SHP77 (cell line): ENCODE results near the gene INPP4B.

Experiments
- DNase-seq, 2 experiments: peaks; one replicate each; lab custom pipeline; 2025; lab: John Stamatoyannopoulos, UW

The INPP4B gene

DNA sequence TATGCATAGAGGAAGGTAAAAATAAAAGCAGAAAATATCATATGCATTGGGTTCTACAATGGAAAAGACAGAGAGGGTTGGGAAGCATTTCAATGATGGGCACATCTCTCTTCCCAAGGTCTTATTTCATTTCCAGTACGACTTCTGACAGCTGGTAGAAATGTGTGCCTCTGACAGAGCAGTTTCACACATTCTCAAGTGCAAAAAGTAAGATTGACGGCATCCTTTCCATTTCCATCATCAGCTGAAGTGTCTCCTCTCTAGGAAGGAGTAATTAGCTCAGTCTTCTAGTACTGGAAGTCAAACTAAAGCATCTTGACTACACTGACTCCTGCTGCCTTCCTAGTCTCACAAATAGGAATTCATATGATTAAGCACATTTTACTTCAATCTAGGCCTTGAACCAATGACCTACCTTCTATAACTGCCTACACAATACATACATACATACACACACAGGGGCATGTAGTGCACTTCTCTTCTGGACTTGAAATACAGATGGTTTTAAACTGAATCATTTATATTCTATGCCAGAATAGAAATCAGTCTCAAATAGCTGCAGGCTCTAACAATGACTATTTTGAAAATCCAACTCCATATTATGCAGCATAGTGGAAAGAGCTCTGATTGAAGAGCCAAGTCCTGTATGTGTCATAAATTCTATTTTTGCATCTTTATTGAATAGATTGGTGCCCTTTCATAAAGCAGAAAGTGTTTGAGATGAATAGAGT lies 473.4 kb downstream of the INPP4B start:
- no peak for DNase-seq

DNA sequence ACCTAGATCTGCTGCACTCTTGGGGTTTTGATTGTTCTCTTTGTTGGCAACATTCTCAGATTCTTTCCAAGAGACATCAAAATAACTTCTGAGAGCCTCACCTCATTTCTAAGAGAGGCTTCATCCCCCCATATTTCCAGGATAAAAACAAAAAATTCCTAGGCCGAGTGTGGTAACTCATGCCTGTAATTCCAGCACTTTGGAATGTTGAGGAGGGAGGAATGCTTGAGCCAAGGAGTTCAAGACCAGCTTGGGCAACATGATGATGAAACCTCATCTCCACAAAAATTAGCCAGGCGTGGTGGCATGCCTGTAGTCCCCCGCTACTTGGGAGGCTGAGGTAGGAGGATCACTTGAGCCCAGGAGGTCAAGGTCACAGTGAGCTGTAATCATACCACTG lies 477.0 kb downstream of the INPP4B start:
- DNase-seq, result no peak

DNA sequence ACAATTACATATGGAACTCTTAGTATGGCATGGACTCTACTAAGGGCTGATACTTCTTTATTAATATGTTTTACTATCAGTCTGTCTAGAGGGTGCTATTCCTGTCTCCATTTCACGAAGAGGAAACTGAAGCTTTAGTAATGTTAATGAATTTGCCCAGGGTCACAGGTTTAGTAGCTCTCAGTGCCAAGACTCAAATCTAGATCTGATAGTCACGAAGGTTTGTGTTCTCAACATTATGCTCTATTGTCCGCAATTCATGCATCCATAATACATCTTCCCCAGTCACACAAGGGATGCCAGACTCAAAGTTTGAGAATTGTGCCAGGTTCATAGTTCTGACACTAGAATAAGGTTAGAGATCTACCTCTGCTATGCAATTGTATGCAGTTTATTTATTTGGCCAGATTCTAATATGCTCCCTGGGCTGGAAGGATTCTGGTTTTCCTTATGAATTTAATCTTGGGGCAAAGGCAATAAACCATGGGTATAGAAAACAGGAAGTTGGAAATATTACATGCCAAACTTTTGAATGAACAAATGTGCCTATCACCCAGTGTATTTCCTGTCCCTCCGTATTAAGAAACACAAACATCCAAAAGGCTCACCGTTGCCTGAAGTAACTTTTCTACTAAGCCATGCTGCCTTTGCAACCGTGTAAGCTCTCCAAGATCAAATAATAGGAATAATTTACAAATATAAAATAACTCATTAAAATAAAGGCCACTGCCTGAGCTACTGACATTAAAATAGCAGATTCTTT lies 478.5 kb downstream of the INPP4B start:
- no peak for DNase-seq

DNA sequence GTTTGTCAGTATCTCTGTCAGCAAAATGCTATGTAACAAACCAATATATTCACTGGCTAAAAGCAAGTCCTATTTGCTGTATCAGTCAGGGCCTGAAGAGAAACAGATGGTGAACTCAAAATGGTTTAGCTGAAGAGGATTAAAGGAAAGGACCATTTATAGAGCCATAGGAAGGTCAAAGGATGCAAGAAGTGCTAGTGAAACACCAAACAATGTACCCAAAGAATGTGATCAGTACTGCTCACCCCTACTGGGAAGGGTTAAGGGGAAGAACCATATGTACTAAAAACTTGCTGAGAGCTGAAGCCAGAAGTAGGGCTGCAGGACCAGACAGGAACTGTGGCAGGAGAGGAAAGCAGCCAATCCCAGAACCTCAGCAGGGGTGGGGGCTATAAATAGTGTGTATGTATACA lies 479.3 kb downstream of the INPP4B start:
- DNase-seq, result no peak

DNA sequence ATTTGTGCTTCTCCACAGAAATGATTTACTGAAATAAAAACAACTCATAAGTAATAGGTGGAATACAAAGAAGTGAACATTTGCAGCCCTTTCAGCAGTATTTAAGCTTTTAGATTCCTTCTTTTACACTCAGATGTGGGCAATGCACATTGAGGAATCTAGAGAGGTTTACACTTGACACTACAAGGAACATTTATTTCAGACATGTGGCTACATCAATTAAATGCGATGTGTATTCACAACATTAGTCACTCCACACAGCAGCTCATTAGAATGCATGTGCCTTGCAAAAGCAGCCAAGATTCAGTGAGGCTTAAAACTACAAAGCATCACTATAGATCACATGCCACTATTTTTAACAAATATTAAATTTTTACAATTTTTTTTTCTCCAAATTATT lies 480.7 kb downstream of the INPP4B start:
- no peak for DNase-seq

DNA sequence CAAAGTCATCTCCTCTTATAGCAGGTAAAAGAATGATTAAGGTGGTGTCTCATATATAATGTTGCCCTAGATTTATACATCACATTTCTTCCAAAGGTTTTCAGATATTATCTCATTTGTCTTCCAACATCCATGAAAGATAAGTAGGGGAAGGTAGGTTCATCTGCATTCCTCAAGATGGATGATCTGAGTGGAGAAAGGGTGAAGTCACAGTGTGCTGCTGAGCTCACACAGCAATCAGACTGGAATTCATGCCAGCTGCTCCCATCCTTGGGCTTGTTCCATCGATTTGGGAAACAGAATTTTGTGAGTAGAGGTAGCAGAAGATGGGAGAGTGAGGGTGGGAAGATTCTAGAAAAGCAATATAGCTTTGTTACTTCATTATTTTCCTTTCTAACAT lies 482.4 kb downstream of the INPP4B start:
- no peak for DNase-seq

DNA sequence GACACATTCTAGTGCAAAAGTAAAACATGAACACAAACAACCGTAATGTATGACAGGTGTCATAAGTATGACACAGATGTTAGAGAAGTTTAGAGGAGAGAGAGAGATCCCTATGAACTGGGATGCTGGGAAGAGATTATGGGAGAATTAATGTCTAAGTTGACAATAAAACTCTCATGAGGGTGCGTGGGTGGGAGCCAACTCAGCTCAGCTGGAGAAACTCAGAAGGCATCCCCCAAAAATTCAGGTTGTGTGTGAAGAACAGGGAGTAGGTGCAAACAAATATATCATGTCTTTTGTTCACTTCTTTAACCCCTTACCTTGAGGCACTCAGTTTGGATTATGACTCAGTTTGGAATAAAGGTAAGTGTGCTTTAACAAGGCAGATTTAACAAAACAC lies 484.1 kb downstream of the INPP4B start:
- no peak for DNase-seq

DNA sequence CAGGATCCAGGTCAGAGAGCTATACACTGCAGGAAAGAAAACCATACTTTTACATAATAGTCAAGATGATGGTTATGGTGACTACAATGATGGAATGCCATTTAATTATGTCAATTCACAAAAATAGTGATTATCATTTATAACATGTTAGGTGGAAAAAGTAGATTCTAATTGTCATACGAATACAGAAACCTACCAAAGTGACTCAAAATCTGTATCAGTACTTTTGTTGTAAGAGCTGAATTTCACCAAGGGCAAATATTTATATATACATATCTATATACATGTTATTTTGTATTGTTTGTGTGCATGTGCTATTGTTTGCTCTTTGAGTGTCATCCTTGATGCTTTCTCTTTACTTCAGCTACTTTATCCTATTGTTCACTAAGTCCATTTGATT lies 485.4 kb downstream of the INPP4B start:
- no peak for DNase-seq

DNA sequence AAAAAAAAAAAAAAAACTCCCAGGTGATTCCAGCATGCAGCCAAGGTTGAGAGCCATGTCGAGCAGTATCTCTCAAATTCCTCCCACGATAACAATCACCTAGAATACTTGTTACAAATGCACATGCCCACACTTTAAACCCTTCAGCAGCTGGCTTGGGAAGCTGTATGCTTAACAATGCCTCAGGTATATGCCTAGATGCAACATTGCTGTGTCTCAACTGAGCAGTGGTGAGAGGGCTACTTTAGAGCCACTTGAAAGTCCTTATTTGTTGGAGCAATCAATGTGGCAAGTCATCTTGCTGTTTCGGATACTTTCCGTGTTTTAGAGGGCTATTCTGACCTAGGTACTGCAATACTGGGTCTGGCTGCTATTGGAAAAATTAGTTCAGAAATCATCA lies 487.4 kb downstream of the INPP4B start:
- no peak for DNase-seq

DNA sequence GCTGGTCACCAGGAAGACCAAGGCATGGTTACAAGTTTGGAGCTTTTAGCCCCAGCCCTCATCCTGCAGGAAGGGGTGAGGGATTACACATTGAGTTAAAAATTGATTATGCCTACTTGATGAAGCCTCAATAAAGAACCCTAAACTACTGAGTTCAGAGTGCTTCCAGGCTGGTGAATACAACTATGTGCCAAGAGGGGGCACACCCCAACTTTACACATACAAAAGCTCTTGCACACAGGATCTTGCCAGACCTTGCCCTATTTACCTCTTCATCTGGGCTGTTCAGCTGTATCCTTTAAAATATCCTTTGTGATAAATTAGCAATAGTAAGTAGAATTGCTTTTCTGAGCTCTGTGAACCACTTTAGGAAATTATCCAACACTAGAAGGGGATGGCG lies 489.3 kb downstream of the INPP4B start:
- no peak for DNase-seq

DNA sequence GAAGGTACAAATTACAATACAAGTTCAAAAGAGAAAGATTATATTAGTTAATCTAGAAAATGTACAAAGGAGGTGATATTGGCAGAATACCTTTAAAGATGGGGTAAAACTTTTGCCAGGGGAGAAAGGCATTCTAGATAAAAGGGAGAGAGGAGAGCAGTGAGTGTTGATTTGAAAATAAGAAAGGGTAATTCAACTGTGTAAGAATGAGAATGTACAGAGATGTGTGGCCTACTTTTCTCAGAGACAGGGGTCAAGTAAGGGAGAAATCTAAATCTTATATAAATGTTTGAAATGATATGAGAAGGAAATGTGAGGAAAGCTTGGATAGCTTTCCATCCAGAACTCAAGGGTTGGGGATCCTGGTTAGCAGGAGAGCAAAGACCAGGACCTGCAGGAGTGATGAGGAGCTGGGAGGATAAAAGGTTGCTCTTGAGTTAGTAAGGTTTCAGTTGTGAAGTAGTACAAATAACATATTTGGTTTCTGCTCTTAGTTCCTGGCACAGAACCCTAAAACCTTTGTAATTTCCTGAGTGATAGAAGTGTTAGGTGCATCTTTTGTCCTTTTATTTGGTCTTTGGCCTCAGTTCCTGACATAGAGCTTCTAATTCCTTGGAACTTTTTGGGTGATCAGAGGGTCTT lies 489.9 kb downstream of the INPP4B start:
- no peak for DNase-seq

DNA sequence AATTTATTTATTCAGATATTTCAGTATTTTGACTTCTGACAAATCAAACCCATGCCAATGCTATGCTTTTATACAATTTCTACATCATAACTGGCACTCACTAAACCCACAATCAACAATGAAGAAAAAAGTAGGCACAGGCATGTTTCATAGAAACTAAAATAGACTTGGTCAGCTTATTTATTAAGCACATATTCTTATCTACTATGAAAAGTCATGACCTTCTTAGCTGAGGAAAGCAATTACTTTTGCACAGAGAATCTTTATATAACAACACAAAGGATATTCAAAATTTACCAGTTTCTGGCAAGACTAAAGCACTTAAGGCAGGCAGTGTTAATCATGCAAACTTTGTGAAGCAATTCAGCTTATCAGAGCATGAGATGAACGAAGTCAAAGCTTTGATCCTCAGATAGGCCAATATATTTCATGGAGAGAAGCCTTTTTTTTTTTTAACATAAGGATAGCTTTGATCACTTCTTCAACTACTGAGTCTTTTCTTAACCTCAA lies 490.6 kb downstream of the INPP4B start:
- no peak for DNase-seq

DNA sequence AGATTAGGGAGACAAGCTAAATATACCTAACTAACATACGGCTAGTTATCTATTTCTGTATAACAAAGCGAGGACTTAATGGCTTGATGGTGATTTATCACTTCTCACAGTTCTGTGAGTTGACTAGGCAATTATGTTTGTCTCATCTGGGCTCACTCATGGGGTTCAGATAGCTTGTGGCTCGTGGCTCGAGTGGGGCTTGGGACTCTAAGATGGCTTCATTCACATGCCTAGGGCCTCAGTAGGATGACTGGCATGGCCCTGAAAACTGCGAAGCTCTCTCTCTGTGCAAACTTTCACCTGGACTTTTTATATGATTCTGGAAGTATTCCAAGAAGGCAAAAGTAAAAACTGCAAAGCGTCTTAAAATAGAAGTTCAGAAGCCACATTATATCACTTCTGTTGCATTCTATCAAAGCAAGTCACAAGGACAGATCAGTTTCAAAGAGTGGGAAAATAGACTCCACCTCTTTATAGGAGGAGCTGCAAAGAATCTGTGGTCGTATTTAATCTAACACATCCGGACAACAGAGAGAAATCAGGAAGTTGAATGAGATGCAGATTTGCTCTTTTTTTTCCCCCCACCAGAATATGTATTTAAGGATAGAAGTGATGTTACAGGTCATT lies 491.2 kb downstream of the INPP4B start:
- DNase-seq, result no peak

DNA sequence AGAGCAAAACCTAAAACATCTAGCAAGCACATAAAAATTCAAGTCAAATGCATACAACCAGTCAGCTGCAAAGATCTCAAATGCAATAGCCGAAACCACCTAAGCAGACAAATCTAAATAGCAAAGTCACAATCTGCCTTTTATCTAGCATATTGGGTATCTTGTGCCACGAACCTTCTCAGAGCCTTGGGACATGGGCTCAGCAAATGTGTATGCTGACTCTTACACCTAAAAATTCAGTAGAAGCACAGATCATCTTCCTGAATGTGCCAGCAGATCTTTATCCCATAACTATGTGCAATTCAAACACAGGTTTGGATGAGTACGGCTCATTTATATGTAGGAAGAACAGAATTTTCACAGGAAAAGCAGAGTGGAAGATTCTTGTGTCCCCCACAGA lies 492.1 kb downstream of the INPP4B start:
- no peak for DNase-seq

DNA sequence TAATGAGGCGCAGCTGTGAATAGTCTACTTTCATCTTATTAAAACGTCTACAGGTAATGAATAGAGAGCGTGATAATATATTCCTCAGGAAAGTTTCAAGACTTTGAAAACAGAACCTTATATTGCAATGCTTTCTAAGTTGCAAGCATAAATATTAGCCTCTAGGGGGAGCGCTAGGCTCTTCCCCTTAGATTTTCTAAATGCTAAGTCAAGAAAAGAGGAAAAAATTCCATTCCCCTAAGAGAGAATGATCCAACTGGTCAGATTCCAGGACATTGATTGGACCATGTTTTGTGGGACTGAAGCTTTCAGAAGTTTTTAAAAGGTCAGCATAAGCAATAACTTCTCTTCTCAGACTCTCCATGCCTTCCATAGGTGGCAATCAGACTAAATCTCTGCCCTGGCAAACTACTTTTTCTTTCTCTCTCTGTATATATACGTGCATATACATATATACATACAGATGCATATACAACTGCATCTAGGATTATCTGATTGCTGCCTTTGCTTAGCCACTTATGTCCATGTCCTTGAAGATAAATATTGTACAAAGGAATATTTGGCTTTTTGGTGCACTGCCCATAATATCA lies 492.9 kb downstream of the INPP4B start:
- DNase-seq, result peak in 1 of 2 experiments; percentile 0

DNA sequence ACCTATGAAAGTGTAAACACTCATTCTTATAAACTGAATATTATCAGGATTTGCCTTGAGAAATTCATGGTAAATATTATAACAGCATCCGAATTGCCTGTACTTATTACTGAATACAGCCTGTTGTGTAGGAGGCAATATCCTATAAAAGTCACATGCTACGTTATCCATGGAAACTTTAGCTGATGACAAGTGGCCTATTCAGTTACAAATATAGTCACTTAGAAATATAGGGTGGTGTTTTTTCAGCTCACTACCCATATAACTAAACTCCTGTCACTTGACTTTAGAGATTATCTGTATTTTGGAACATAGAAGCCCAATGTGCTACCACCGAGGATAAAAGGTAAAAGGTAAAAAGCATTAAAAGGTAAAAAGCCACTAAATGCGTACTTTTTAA lies 493.4 kb downstream of the INPP4B start:
- DNase-seq, result no peak

DNA sequence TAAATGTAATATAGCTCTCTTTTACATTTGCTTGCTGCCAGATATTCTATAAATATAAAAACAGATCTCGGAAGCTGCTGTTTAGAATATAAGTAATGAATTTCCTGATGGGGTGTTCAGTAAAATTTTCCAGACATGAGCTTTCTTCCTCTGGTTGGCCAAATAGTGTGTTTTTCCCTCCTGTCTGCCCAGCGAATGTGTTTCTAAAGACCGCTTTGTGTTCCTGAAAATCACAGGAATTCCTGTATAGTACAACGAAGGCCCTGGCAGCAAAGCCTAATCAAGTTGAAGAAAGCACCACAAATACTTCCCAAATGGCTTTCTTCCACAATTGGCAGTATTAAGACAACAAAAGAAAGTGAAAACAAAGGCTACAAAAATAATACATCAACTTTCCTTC lies 494.1 kb downstream of the INPP4B start:
- no peak for DNase-seq

DNA sequence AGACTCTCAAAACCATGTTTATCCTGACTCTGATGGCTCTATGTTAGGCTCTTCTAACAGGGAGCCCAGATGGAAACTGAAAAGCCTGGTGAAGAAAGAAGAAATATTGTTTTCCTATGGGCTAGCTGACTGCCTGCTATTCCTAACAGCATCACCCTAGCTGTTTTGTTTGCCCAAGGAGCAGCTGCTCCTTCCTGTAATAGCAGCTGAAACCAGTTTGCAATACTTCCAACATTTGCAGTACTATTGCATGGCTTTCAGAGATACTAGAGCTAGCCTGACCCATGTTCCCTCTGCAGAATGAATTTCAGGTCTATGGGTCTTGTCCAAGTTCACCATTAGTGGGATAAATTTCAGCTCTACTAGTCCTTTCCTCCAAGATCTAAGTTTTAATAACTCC lies 495.2 kb downstream of the INPP4B start:
- peak; percentile 26 to 57 for DNase-seq

DNA sequence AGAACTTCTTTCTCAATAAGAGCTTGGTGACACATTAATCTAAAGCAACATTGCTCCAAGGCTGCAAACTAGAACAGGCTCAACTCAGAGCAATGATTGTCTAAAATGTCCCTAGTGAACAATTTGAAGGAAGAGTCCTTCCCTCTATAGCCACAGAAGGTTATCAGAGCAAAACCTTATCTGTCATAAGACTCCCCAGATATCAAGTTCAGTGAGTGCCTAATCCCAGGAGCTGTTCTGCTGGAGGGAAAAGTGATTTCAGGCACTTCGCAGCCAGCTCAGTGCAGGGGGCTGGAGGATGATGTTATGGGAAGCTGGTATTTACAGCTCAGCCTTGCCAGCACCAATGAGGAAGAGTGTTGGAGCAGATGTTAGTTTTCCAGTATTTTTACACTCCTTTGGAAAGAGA lies 497.5 kb downstream of the INPP4B start:
- DNase-seq, result no peak

DNA sequence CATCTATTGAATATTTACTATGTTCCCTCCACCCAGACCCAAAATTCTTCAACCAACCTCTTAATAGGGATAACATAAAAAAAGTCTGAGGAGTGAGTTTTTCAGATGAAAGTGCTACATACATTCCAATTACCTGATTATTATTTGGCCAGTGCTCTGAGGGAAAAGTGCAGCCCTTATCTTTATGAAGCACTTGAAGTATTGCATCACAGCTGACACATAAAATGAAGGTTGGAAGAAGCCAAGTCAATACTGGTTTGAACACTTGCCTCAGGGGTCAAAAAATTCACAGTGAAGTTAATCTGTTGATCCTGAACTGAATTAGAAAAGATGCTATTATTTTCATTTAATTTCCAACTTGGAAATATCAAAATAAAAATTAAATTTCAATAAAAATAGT lies 498.9 kb downstream of the INPP4B start:
- no peak for DNase-seq

DNA sequence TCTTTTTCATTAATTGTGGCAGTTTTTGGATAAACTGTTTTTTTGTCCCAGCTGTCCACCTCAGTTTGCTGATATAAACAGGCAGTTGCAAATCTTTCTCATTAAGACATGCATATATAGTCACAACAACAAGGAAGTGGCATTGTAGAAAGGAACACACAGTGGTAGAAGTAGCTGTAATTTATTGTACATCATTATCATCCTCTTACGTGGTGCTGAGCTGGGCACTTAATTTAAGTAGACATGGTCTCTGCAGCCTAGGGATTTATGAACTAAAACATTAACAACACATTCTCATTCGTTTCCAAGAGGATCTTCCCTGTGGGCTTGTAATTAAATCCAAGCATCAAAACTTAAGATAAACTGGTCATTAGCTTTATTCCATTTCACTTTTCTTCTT lies 500.2 kb downstream of the INPP4B start:
- DNase-seq, result no peak

DNA sequence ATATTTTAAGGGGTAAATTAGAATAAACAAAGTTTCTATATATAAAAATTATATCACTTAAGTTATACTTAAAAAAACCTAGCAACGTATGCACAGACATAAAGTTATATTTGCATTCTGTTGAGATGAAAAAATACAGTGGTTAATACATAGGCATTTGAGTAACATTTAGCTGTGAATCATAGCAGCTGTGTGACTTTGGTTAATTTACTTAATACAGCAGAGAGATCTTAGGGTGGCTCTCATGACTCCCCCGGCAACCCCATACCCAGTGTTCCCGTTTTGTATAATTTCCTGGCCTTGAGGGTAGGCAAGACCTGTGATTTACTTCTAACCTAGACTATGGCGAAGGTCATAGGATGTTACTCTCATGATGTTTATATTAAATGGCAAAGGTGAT lies 504.8 kb downstream of the INPP4B start:
- no peak for DNase-seq
